HEK293 (cell line): ENCODE measurements around the gene ZNF524.

Experiments
- GFI1B ChIP-seq: fragments of 450-650 bp; formaldehyde crosslinking; IDR thresholded peaks from 2 replicates; pipeline ENCODE4 v1.5.1; 2016; ENCODE audit warnings: missing biosample characterization, missing genetic modification characterization
- ZNF184 ChIP-seq: fragments of 450-650 bp; IDR thresholded peaks from 2 replicates; pipeline ENCODE4 v1.5.1; 2018; ENCODE audit warnings: missing biosample characterization, mild to moderate bottlenecking, missing genetic modification characterization

DNA sequence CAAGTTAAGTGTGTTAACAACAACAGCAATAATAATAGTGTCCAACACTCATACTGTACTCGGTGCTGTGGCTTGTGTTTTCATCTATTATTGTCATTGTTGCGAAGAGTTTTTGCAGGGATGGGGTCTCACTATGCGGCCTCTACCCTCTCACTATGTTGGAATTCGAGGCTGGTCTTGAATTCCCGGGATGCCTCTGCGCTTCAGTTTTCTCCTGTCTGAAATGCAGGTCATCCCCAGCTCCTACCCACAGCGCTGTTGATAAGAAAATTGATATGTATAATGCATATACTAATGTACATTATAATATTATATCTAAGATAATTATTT lies 49.8 kb upstream of the ZNF524 start:
- no peak for TF ChIP-seq ZNF184
- TF ChIP-seq GFI1B (tag by site-specific recombination) = no peak
